ENCODE data around the gene DHX40.

- TF ChIP-seq CTCF (conservative IDR thresholded peaks at IDR 0.05) (no peak), ZFX (IDR thresholded peaks at IDR 0.05) (no peak)
Measured at GRCh38 chr17:59533694-59534093, 31.7 kb upstream of the DHX40 start.
